HG02973 (cell line): ENCODE results near the gene VCL.
"Not testable (repeated sequence)": the region's sequence is repeated elsewhere in the genome, so short reads cannot be mapped to it uniquely, and the experiment has no call there.

Experiments used
- ATAC-seq: cut with Tn5 transposase; IDR thresholded peaks from one replicate; pipeline ENCODE4 v1.9.1; 2021; ENCODE audit warnings: moderate library complexity; ENCODE audit not compliant: unreplicated experiment

The VCL gene

GRCh38 chr10:73971636-73972354 lies 26.1 kb upstream of the VCL start:
- no peak for ATAC-seq

GRCh38 chr10:73973427-73973826 lies 24.5 kb upstream of the VCL start:
- no peak for ATAC-seq

GRCh38 chr10:73974309-73974946 lies 23.5 kb upstream of the VCL start:
- ATAC-seq = no peak

GRCh38 chr10:73975388-73975787 lies 22.5 kb upstream of the VCL start:
- no peak for ATAC-seq

GRCh38 chr10:73979141-73979808 lies 18.6 kb upstream of the VCL start:
- no peak for ATAC-seq

GRCh38 chr10:73979809-73980433 lies 18.0 kb upstream of the VCL start:
- no peak for ATAC-seq

GRCh38 chr10:73981812-73982211 lies 16.1 kb upstream of the VCL start:
- ATAC-seq = no peak

- no peak for ATAC-seq
Observed at GRCh38 chr10:73983096-73984047, 14.5 kb upstream of the VCL start.

GRCh38 chr10:73989594-73990150 lies 8.2 kb upstream of the VCL start:
- ATAC-seq = no peak

- no peak for ATAC-seq
Observed at GRCh38 chr10:73991203-73991883, 6.6 kb upstream of the VCL start.

- ATAC-seq = no peak
Observed at GRCh38 chr10:73991884-73992245, 6.1 kb upstream of the VCL start.

GRCh38 chr10:73992899-73993788 lies 4.8 kb upstream of the VCL start:
- no peak for ATAC-seq

- no peak for ATAC-seq
Observed at GRCh38 chr10:73995035-73995358, 2.9 kb upstream of the VCL start.

- ATAC-seq = peak; percentile 66
Observed at GRCh38 chr10:73997461-73997786, 492 bp upstream of the VCL start.

GRCh38 chr10:73998623-73998928 lies 660 bp downstream of the VCL start:
- ATAC-seq = no peak

- no peak for ATAC-seq
Observed at GRCh38 chr10:73998929-73999691, 1.2 kb downstream of the VCL start.

- ATAC-seq = no peak
Observed at GRCh38 chr10:73999703-74000102, 1.8 kb downstream of the VCL start.

- ATAC-seq = not testable (repeated sequence)
Observed at GRCh38 chr10:74000244-74000643, 2.3 kb downstream of the VCL start.
